HepG2 (cell line): ENCODE data around the gene C20orf204. TPM values are rescaled to one million over a fixed set of nuclear protein-coding genes. Genes with fewer than 3 reads are reported as not detected.
A peak's percentile ranks its signal among the peaks of the same experiment; 100 is the strongest.

Source experiments
- ATF7-NPFF ChIP-seq: sonication (generic); formaldehyde crosslinking; IDR thresholded peaks from 2 replicates; pipeline ENCODE4 v1.8.1; 2023; ENCODE audit warnings: mild to moderate bottlenecking, low read depth, missing genetic modification reagents, moderate library complexity
- CHD4 ChIP-seq: fragments of 200-600 bp; sonication (generic); IDR thresholded peaks from 2 replicates; pipeline ENCODE4 v1.7.0; 2017; ENCODE audit warnings: mild to moderate bottlenecking, low read length, borderline replicate concordance
- EZH2 ChIP-seq: conservative IDR thresholded peaks from 2 replicates; pipeline ENCODE4 v1.6.1; 2012; ENCODE audit warnings: mild to moderate bottlenecking, low read depth, low read length, moderate library complexity
- FOXJ3 ChIP-seq: sonication (generic); formaldehyde crosslinking; IDR thresholded peaks from 2 replicates; pipeline ENCODE4 v1.4.0; 2020; ENCODE audit warnings: missing genetic modification reagents, mild to moderate bottlenecking, borderline replicate concordance
- ISL2 ChIP-seq: sonication (generic); formaldehyde crosslinking; IDR thresholded peaks from 2 replicates; pipeline ENCODE4 v1.5.0; 2020; ENCODE audit warnings: missing genetic modification reagents
- MAZ ChIP-seq, 2 experiments: sonication (generic) in 1 of 2; formaldehyde crosslinking in 1 of 2; IDR thresholded peaks; 2 replicates each; pipeline versions ENCODE4 v1.5.0 to v1.6.1; 2012 to 2020; ENCODE audit warnings: low read depth in 2 of 2, mild to moderate bottlenecking in 2 of 2, borderline replicate concordance in 1 of 2, improper control_type of control experiment in 1 of 2, low read length in 1 of 2, missing genetic modification reagents in 1 of 2, moderate library complexity in 1 of 2
- MIXL1 ChIP-seq: IDR thresholded peaks from 2 replicates; pipeline ENCODE4 v1.6.1; 2016
- PHF20 ChIP-seq: sonication (generic); formaldehyde crosslinking; IDR thresholded peaks from 2 replicates; pipeline ENCODE4 v1.5.0; 2020; ENCODE audit warnings: mild to moderate bottlenecking, missing genetic modification reagents
- PHF8 ChIP-seq: sonication (generic); formaldehyde crosslinking; IDR thresholded peaks from 2 replicates; pipeline ENCODE4 v1.5.0; 2020; ENCODE audit warnings: missing genetic modification reagents
- SKI ChIP-seq: fragments of 450-650 bp; IDR thresholded peaks from one replicate; pipeline ENCODE4 v1.6.1; 2018; ENCODE audit warnings: mild to moderate bottlenecking; ENCODE audit not compliant: partially characterized antibody
- SOX13 ChIP-seq, 3 experiments: fragments of 450-650 bp in 1 of 3; sonication (generic) in 1 of 3; formaldehyde crosslinking in 1 of 3; IDR thresholded peaks in 2 of 3; conservative IDR thresholded peaks in 1 of 3; 2 replicates each; pipeline versions ENCODE4 v1.5.0 to v1.6.1; 2016 to 2020; ENCODE audit warnings: antibody characterized with exemption in 1 of 3, mild to moderate bottlenecking in 1 of 3, missing compliant biosample characterization in 1 of 3, missing genetic modification reagents in 1 of 3, moderate library complexity in 1 of 3
- STAG1 ChIP-seq: sonication (generic); formaldehyde crosslinking; IDR thresholded peaks from 2 replicates; pipeline ENCODE4 v1.4.0; 2020; ENCODE audit warnings: missing genetic modification reagents
- TBX2 ChIP-seq: sonication (generic); formaldehyde crosslinking; IDR thresholded peaks from 2 replicates; pipeline ENCODE4 v1.5.0; 2020; ENCODE audit warnings: missing genetic modification reagents, mild to moderate bottlenecking, borderline replicate concordance
- ZNF24 ChIP-seq: fragments of 450-650 bp; IDR thresholded peaks from 2 replicates; pipeline ENCODE4 v1.6.1; 2017; ENCODE audit warnings: antibody characterized with exemption, mild to moderate bottlenecking
- ZNF251 ChIP-seq: sonication (generic); formaldehyde crosslinking; IDR thresholded peaks from 2 replicates; pipeline ENCODE4 v1.9.0; 2021; ENCODE audit warnings: mild to moderate bottlenecking, missing genetic modification reagents
- ZNF883 ChIP-seq: sonication (generic); formaldehyde crosslinking; IDR thresholded peaks from 2 replicates; pipeline ENCODE4 v1.5.1; 2020; ENCODE audit warnings: mild to moderate bottlenecking, missing genetic modification reagents; ENCODE audit errors: not compliant biosample characterization
- polyA plus RNA-seq, 8 experiments: library from polyadenylated mRNA; depleted of rRNA in 3 of 8; stranded (reverse) in 7 of 8; unstranded in 1 of 8; fragments of >200 nt; fragmentation: Illumina TruSeq in 4 of 8; extraction: Trizol in 4 of 8; gene quantifications; 2 replicates each; pipeline versions ENCODE4 v1.2.1 to v1.2.3, GENCODE V29; 2011 to 2016; ENCODE audit warnings: low read depth in 4 of 8, missing spikeins in 1 of 8, mixed read lengths in 1 of 8; ENCODE audit not compliant: insufficient read depth in 1 of 8
- total RNA-seq, 5 experiments: library from RNA; depleted of rRNA; stranded (reverse); fragments of >200 nt; fragmentation: Illumina TruSeq; extraction: Trizol; gene quantifications; 2 replicates each; pipeline ENCODE4 v1.2.3, GENCODE V29; 2016; ENCODE audit warnings: low read depth in 1 of 5
- TF ChIP-seq, protein P1 (sequence below): sonication (generic); formaldehyde crosslinking; IDR thresholded peaks from 2 replicates; pipeline ENCODE4 v1.5.0; 2020; ENCODE audit warnings: mild to moderate bottlenecking, missing genetic modification reagents, moderate library complexity
- TF ChIP-seq, protein P2 (sequence below): sonication (generic); formaldehyde crosslinking; IDR thresholded peaks from 2 replicates; pipeline ENCODE4 v1.5.0; 2020; ENCODE audit warnings: mild to moderate bottlenecking, missing genetic modification reagents, borderline replicate concordance

C20orf204 gene
- total and polyA plus RNA-seq, 2 of the 13 experiments (the other 11 are each of a cell fraction or from before 2014, with no cell fraction given), result 22.1 to 80.0 TPM

GRCh38 chr20:64069614-64070243, 33.7 kb downstream of the C20orf204 start (continued):
- TF ChIP-seq, protein P1, sequence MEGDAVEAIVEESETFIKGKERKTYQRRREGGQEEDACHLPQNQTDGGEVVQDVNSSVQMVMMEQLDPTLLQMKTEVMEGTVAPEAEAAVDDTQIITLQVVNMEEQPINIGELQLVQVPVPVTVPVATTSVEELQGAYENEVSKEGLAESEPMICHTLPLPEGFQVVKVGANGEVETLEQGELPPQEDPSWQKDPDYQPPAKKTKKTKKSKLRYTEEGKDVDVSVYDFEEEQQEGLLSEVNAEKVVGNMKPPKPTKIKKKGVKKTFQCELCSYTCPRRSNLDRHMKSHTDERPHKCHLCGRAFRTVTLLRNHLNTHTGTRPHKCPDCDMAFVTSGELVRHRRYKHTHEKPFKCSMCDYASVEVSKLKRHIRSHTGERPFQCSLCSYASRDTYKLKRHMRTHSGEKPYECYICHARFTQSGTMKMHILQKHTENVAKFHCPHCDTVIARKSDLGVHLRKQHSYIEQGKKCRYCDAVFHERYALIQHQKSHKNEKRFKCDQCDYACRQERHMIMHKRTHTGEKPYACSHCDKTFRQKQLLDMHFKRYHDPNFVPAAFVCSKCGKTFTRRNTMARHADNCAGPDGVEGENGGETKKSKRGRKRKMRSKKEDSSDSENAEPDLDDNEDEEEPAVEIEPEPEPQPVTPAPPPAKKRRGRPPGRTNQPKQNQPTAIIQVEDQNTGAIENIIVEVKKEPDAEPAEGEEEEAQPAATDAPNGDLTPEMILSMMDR (CRISPR knock-in tag), result peak; percentile 96
- TF ChIP-seq SOX13 (IDR thresholded peaks at IDR 0.05), result no peak
- peak in 1 of 2 experiments; percentile 17; a peak in 1 of 4 replicates for TF ChIP-seq SOX13 (CRISPR knock-in tag; conservative IDR thresholded peaks at IDR 0.05 in 1 of 2, IDR thresholded peaks at IDR 0.05 in 1 of 2)
- no peak for TF ChIP-seq PHF20 (CRISPR knock-in tag)
- peak; percentile 9 for TF ChIP-seq SKI
- TF ChIP-seq ISL2 (CRISPR knock-in tag), result 0 out of 2 replicates have a peak, but pooled peaks have one; percentile 48
- no peak for TF ChIP-seq ZNF24
- peak; percentile 75 for TF ChIP-seq ZNF883 (CRISPR knock-in tag)
- peak; percentile 66; the same call in 1 of the 2 replicates for TF ChIP-seq ZNF251 (CRISPR knock-in tag)
- peak; percentile 79 for TF ChIP-seq STAG1 (CRISPR knock-in tag)
- peak; percentile 43 for TF ChIP-seq PHF8 (CRISPR knock-in tag)
- no peak for TF ChIP-seq CHD4
- TF ChIP-seq EZH2, result no peak
- no peak; the same call in 1 of the 2 replicates for TF ChIP-seq ATF7-NPFF (CRISPR knock-in tag)
- TF ChIP-seq FOXJ3 (CRISPR knock-in tag), result no peak
- TF ChIP-seq MAZ (IDR thresholded peaks at IDR 0.05; ENCODE audit: borderline replicate concordance, low read depth, low read length), result no peak
- TF ChIP-seq MAZ (CRISPR knock-in tag; IDR thresholded peaks at IDR 0.05; ENCODE audit: low read depth), result peak; percentile 76
- TF ChIP-seq, protein P2, sequence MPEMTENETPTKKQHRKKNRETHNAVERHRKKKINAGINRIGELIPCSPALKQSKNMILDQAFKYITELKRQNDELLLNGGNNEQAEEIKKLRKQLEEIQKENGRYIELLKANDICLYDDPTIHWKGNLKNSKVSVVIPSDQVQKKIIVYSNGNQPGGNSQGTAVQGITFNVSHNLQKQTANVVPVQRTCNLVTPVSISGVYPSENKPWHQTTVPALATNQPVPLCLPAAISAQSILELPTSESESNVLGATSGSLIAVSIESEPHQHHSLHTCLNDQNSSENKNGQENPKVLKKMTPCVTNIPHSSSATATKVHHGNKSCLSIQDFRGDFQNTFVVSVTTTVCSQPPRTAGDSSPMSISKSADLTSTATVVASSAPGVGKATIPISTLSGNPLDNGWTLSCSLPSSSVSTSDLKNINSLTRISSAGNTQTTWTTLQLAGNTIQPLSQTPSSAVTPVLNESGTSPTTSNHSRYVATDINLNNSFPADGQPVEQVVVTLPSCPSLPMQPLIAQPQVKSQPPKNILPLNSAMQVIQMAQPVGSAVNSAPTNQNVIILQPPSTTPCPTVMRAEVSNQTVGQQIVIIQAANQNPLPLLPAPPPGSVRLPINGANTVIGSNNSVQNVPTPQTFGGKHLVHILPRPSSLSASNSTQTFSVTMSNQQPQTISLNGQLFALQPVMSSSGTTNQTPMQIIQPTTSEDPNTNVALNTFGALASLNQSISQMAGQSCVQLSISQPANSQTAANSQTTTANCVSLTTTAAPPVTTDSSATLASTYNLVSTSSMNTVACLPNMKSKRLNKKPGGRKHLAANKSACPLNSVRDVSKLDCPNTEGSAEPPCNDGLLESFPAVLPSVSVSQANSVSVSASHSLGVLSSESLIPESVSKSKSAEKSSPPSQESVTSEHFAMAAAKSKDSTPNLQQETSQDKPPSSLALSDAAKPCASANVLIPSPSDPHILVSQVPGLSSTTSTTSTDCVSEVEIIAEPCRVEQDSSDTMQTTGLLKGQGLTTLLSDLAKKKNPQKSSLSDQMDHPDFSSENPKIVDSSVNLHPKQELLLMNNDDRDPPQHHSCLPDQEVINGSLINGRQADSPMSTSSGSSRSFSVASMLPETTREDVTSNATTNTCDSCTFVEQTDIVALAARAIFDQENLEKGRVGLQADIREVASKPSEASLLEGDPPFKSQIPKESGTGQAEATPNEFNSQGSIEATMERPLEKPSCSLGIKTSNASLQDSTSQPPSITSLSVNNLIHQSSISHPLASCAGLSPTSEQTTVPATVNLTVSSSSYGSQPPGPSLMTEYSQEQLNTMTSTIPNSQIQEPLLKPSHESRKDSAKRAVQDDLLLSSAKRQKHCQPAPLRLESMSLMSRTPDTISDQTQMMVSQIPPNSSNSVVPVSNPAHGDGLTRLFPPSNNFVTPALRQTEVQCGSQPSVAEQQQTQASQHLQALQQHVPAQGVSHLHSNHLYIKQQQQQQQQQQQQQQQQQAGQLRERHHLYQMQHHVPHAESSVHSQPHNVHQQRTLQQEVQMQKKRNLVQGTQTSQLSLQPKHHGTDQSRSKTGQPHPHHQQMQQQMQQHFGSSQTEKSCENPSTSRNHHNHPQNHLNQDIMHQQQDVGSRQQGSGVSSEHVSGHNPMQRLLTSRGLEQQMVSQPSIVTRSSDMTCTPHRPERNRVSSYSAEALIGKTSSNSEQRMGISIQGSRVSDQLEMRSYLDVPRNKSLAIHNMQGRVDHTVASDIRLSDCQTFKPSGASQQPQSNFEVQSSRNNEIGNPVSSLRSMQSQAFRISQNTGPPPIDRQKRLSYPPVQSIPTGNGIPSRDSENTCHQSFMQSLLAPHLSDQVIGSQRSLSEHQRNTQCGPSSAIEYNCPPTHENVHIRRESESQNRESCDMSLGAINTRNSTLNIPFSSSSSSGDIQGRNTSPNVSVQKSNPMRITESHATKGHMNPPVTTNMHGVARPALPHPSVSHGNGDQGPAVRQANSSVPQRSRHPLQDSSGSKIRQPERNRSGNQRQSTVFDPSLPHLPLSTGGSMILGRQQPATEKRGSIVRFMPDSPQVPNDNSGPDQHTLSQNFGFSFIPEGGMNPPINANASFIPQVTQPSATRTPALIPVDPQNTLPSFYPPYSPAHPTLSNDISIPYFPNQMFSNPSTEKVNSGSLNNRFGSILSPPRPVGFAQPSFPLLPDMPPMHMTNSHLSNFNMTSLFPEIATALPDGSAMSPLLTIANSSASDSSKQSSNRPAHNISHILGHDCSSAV, result no peak
- peak; percentile 57; the same call in 1 of the 2 replicates for TF ChIP-seq TBX2
- TF ChIP-seq MIXL1 (CRISPR knock-in tag), result no peak; the same call in 1 of the 2 replicates
